DOHH2 (cell line): ENCODE results near the gene DHCR24.

Experiments used
- CTCF ChIP-seq: fragments of 200-600 bp; sonication (generic); IDR thresholded peaks from one replicate; pipeline ENCODE4 v1.5.1; 2014; ENCODE audit warnings: antibody characterized with exemption, mild to moderate bottlenecking, low read depth, low read length; ENCODE audit not compliant: poor library complexity, severe bottlenecking
- EZH2phosphoT487 ChIP-seq: fragments of 200-600 bp; sonication (generic); IDR thresholded peaks from 2 replicates; pipeline ENCODE4 v1.6.1; 2017; ENCODE audit warnings: borderline replicate concordance, mild to moderate bottlenecking, antibody characterized with exemption, low read length, moderate library complexity, mixed read lengths

DNA sequence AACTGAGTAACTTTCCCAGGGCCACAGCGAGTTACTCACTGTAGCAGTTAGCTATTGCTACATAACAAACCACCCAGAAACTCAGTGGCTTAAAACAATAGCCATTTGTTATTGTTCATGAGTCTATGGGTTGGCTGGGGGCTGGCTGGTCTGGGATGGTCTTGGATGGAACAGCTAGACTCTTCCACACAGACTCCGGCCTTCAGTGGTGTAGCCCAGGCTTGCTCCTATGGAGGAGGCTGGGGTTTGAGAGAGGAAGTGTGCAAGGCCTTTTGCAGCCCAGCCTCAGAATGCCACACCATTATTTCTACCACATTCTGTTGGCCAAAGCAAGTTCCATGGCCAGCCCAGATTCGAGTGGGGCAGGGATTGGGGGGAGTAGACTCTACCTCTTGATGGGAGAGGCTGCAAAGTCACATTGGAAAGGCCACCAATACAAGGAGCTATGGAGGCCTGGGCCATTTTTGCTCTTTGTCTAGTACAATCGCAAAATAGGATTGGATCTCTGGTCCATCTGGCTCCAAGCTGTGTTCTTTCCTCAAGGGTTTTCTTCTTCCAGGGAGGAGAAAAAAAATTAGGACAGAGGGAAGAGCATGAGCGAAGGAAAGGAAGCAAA lies 48.3 kb downstream of the DHCR24 start:
- TF ChIP-seq CTCF, result no peak
- no peak for TF ChIP-seq EZH2phosphoT487
